HepG2 (cell line): Measurements from ENCODE around the gene SUCLA2. TPM values are rescaled to one million over a fixed set of nuclear protein-coding genes. Genes with fewer than 3 reads are reported as not detected.

Experiments
- ATAC-seq: fragments of 200-7000 bp; cut with Tn5 transposase; 3 replicates; pipeline ENCODE4 v1.9.1; 2020; ENCODE audit warnings: mild to moderate bottlenecking, moderate library complexity
- BruUV-seq: library from RNA; stranded (reverse); fragments of 400-500 nt; replicated peaks from 2 replicates; lab custom pipeline; 2021; lab: Mats Ljungman, UMichigan
- CTCF ChIA-PET: fragments of 300-600 bp; formaldehyde crosslinking; extraction: SDS; loops from one replicate; lab custom pipeline; 2021; ENCODE audit warnings: low total read pairs, inconsistent platforms, low intra/inter-chr PET ratio; lab: Yijun Ruan, JAX
- POLR2A ChIA-PET: fragments of 350-600 bp; sonication (Branson Sonifier 250); formaldehyde crosslinking; loops from one replicate; lab custom pipeline; 2020; ENCODE audit warnings: antibody characterized with exemption, inconsistent platforms; lab: Yijun Ruan, JAX
- DNase-seq: peaks from one replicate; pipeline ENCODE4 v3.0.0-alpha.2; 2015; ENCODE audit warnings: low spot score
- FAIRE-seq: peaks from 3 replicates; lab custom pipeline; 2011; peaks lifted over from hg19 to GRCh38; lab: Jason Lieb, UNC
- H2AFZ ChIP-seq: one replicate; pipeline ENCODE4 v1.6.1; 2011; ENCODE audit warnings: low read length, inconsistent platforms
- H3K27ac ChIP-seq: fragments of 300-600 bp; 3 replicates; pipeline ENCODE4 v1.8.0; 2011; ENCODE audit warnings: mixed run types, mild to moderate bottlenecking, mixed read lengths, low read length, inconsistent platforms; ENCODE audit not compliant: insufficient read depth; ENCODE audit errors: extremely low read length
- H3K27me3 ChIP-seq, 2 experiments: fragments of 200-600 bp in 1 of 2; 2 replicates in 1 of 2; 3 replicates in 1 of 2; pipeline versions ENCODE4 v1.6.0 to v1.8.0; 2011; ENCODE audit warnings: low read length in 2 of 2, mild to moderate bottlenecking in 2 of 2, moderate library complexity in 2 of 2, inconsistent platforms in 1 of 2; ENCODE audit not compliant: insufficient read depth in 2 of 2, control insufficient read depth in 1 of 2
- H3K36me3 ChIP-seq, 2 experiments: fragments of 200-600 bp in 1 of 2; replicated peaks in 1 of 2; 2 replicates in 1 of 2; 3 replicates in 1 of 2; pipeline versions ENCODE4 v1.5.1 to v1.8.0; 2011; ENCODE audit warnings: low read length in 2 of 2, inconsistent platforms in 1 of 2; ENCODE audit not compliant: insufficient read depth in 2 of 2, control insufficient read depth in 1 of 2
- H3K4me1 ChIP-seq: 2 replicates; pipeline ENCODE4 v1.5.1; 2012; ENCODE audit warnings: low read length, inconsistent platforms; ENCODE audit not compliant: insufficient read depth
- H3K4me2 ChIP-seq: 2 replicates; pipeline ENCODE4 v1.6.0; 2011; ENCODE audit warnings: low read depth, low read length, inconsistent platforms
- H3K4me3 ChIP-seq, 3 experiments: fragments of 200-600 bp in 1 of 3; sonication (generic), shearing (Covaris generic) in 1 of 3; replicated peaks in 1 of 3; 2 replicates each; pipeline ENCODE4 v1.5.1; 2011 to 2016; ENCODE audit warnings: low read length in 3 of 3, inconsistent platforms in 2 of 3, low read depth in 2 of 3, mild to moderate bottlenecking in 2 of 3, control low read depth in 1 of 3, mixed read lengths in 1 of 3; ENCODE audit not compliant: insufficient read depth in 1 of 3
- H3K79me2 ChIP-seq: one replicate; pipeline ENCODE4 v1.6.1; 2011; ENCODE audit warnings: low read length, inconsistent platforms; ENCODE audit not compliant: insufficient read depth
- H3K9ac ChIP-seq: 2 replicates; pipeline ENCODE4 v1.6.0; 2011; ENCODE audit warnings: mild to moderate bottlenecking, low read depth, low read length, inconsistent platforms; ENCODE audit not compliant: insufficient read depth
- H3K9me3 ChIP-seq: 2 replicates; pipeline ENCODE4 v1.5.1; 2012; ENCODE audit warnings: mild to moderate bottlenecking, low read length
- H4K20me1 ChIP-seq: 2 replicates; pipeline ENCODE4 v1.6.0; 2011; ENCODE audit warnings: inconsistent platforms, mild to moderate bottlenecking, low read length, moderate library complexity; ENCODE audit not compliant: insufficient read depth
- CHD2 ChIP-seq: IDR thresholded peaks from 2 replicates; pipeline ENCODE4 v1.6.1; 2011; ENCODE audit warnings: low read depth, low read length, improper control_type of control experiment
- ETV5 ChIP-seq: IDR thresholded peaks from 2 replicates; pipeline ENCODE4 v1.6.1; 2018; ENCODE audit warnings: missing biosample characterization, missing genetic modification reagents, inconsistent platforms, borderline replicate concordance
- FOXA1 ChIP-seq, 2 experiments: fragments of 450-650 bp in 1 of 2; sonication (generic) in 1 of 2; formaldehyde crosslinking in 1 of 2; IDR thresholded peaks; 2 replicates each; pipeline versions ENCODE4 v1.4.0 to v1.6.1; 2016 to 2020; ENCODE audit warnings: missing genetic modification reagents in 1 of 2
- MAFF ChIP-seq: IDR thresholded peaks from 2 replicates; pipeline ENCODE4 v1.6.1; 2011; ENCODE audit warnings: low read depth, low read length, improper control_type of control experiment
- NONO ChIP-seq, 2 experiments: fragments of 450-650 bp in 1 of 2; sonication (generic) in 1 of 2; formaldehyde crosslinking in 1 of 2; IDR thresholded peaks in 1 of 2; conservative IDR thresholded peaks in 1 of 2; 2 replicates each; pipeline versions ENCODE4 v1.6.1 to v1.8.0; 2017 to 2022; ENCODE audit warnings: mild to moderate bottlenecking in 1 of 2, missing genetic modification reagents in 1 of 2, moderate library complexity in 1 of 2
- ZBTB2 ChIP-seq: sonication (generic); formaldehyde crosslinking; IDR thresholded peaks from 2 replicates; pipeline ENCODE4 v1.8.0; 2022; ENCODE audit warnings: low read depth, missing genetic modification reagents
- ZNF331 ChIP-seq: sonication (generic); formaldehyde crosslinking; IDR thresholded peaks from 2 replicates; pipeline ENCODE4 v1.4.0; 2020; ENCODE audit warnings: missing genetic modification reagents
- WGBS: methylation state at CpG from one replicate; pipeline ENCODE4 v1.1.6; 2017; ENCODE audit warnings: low lambda C conversion rate; 5-methylcytosine and 5-hydroxymethylcytosine counted together
- in situ Hi-C: cut with HindIII; loops from 2 replicates; pipeline ENCODE4 v1.10.0; 2017; ENCODE audit warnings: low pct_unique_long_range_greater_than_20kb; ENCODE audit not compliant: extremely low pct_ligation_motif_present
- intact Hi-C: fragments of 100-400 bp; cut with micrococcal nuclease; formaldehyde crosslinking; loops from one replicate; pipeline ENCODE4 v1.10.0; 2022; ENCODE audit not compliant: unreplicated experiment
- polyA plus RNA-seq, 8 experiments: library from polyadenylated mRNA; depleted of rRNA in 3 of 8; stranded (reverse) in 7 of 8; unstranded in 1 of 8; fragments of >200 nt; fragmentation: Illumina TruSeq in 4 of 8; extraction: Trizol in 4 of 8; gene quantifications; 2 replicates each; pipeline versions ENCODE4 v1.2.1 to v1.2.3, GENCODE V29; 2011 to 2016; ENCODE audit warnings: low read depth in 4 of 8, missing spikeins in 1 of 8, mixed read lengths in 1 of 8; ENCODE audit not compliant: insufficient read depth in 1 of 8
- total RNA-seq, 5 experiments: library from RNA; depleted of rRNA; stranded (reverse); fragments of >200 nt; fragmentation: Illumina TruSeq; extraction: Trizol; gene quantifications; 2 replicates each; pipeline ENCODE4 v1.2.3, GENCODE V29; 2016; ENCODE audit warnings: low read depth in 1 of 5

Gene SUCLA2
- total and polyA plus RNA-seq, 2 of the 13 experiments (the other 11 are each of a cell fraction or from before 2014, with no cell fraction given), result 28.4 to 77.1 TPM

- Histone ChIP-seq H3K4me1 (no peaks in the 10 kb centered on the region), H3K9me3 (peaks cover 46% of the 10 kb centered on the region), H3K36me3 (peaks cover 14 to 53% of the 10 kb centered on the region in 2 experiments), H4K20me1 (no peaks in the 10 kb centered on the region), H3K27ac (no peak overlapping the region), H3K4me2 (no peak overlapping the region), H3K9ac (no peak overlapping the region), H2AFZ (no peak overlapping the region), H3K27me3 (no peaks in the 10 kb centered on the region), H3K79me2 (no peaks in the 10 kb centered on the region), H3K4me3 (no peak overlapping the region)
- DNase-seq, result no peak
- intact Hi-C loops (no loop called here), in situ Hi-C loops (no loop called here)
- no peak for ATAC-seq
- CTCF ChIA-PET, result no interaction called here
- POLR2A ChIA-PET, result no interaction called here
- no peak for FAIRE-seq
- BruUV-seq, result no TSS peak
- TF ChIP-seq ZBTB2 (CRISPR knock-in tag) (no peak), ZNF331 (CRISPR knock-in tag) (no peak), MAFF (no peak)
- WGBS, result 97% methylated on average over 2 of the region's 2 CpGs
Observed at GRCh38 chr13:47955836-47956235, 45.2 kb downstream of the SUCLA2 start.

GRCh38 chr13:47949799-47950198, 51.3 kb downstream of the SUCLA2 start:
- Histone ChIP-seq H3K4me3 (no peak overlapping the region), H3K4me1 (no peaks in the 10 kb centered on the region), H3K9me3 (no peaks in the 10 kb centered on the region), H3K9ac (no peak overlapping the region), H3K4me2 (no peak overlapping the region), H3K27ac (no peak overlapping the region), H2AFZ (no peak overlapping the region), H3K36me3 (peaks cover 9 to 55% of the 10 kb centered on the region in 2 experiments), H3K27me3 (no peaks in the 10 kb centered on the region), H3K79me2 (no peaks in the 10 kb centered on the region), H4K20me1 (no peaks in the 10 kb centered on the region)
- 97% methylated on average over 2 of the region's 2 CpGs for WGBS
- FAIRE-seq (no peak), ATAC-seq (no peak), DNase-seq (no peak)
- ChIA-PET POLR2A (no interaction called here), CTCF (no interaction called here)
- intact Hi-C loops (no loop called here), in situ Hi-C loops (no loop called here)
- no TSS peak for BruUV-seq
- TF ChIP-seq NONO (IDR thresholded peaks at IDR 0.05), result no peak
- TF ChIP-seq NONO (CRISPR knock-in tag; conservative IDR thresholded peaks at IDR 0.05), result no peak
- no peak for TF ChIP-seq FOXA1 (IDR thresholded peaks at IDR 0.05)
- TF ChIP-seq FOXA1 (CRISPR knock-in tag; IDR thresholded peaks at IDR 0.05), result no peak
- no peak for TF ChIP-seq CHD2
- TF ChIP-seq ETV5 (CRISPR knock-in tag), result no peak
